Upper lobe of right lung (tissue), 1 donor: Measurements from ENCODE around the gene PPM1H. TPM values are rescaled to one million over a fixed set of nuclear protein-coding genes. Genes with fewer than 3 reads are reported as not detected.

ENCODE experiments used
- ATAC-seq: fragments of 200-7000 bp; cut with Tn5 transposase; one replicate; pipeline ENCODE4 v1.9.1; 2020; ENCODE audit warnings: mild to moderate bottlenecking, moderate library complexity
- DNase-seq: peaks from one replicate; pipeline ENCODE4 v3.0.0-alpha.2; 2020
- H3K27ac ChIP-seq: fragments of 200-600 bp; one replicate; pipeline ENCODE4 v1.8.0; 2022
- H3K27me3 ChIP-seq: fragments of 200-600 bp; one replicate; pipeline ENCODE4 v1.8.0; 2022; ENCODE audit warnings: mild to moderate bottlenecking
- H3K36me3 ChIP-seq: fragments of 200-600 bp; one replicate; pipeline ENCODE4 v1.8.0; 2022
- H3K4me1 ChIP-seq: fragments of 200-600 bp; one replicate; pipeline ENCODE4 v1.8.0; 2022
- H3K4me3 ChIP-seq: fragments of 200-600 bp; one replicate; pipeline ENCODE4 v1.8.0; 2022; ENCODE audit warnings: mild to moderate bottlenecking
- H3K9me3 ChIP-seq: fragments of 200-600 bp; one replicate; pipeline ENCODE4 v1.8.0; 2022
- intact Hi-C: fragments of 100-400 bp; cut with DNase I; formaldehyde crosslinking; loops from one replicate; pipeline ENCODE4 v1.11.0; 2022
- total RNA-seq: library from RNA; stranded (reverse); fragmentation: NEBNext Ultra II Directional; extraction: Animal tissue kit (Norgen Biotek cat#: 25700); gene quantifications from one replicate; pipeline ENCODE4 v1.2.1, GENCODE V29; 2021
- TF ChIP-seq, protein P1 (sequence below): fragments of 200-600 bp; IDR thresholded peaks from one replicate; pipeline ENCODE4 v1.8.0; 2022; ENCODE audit warnings: antibody characterized with exemption
- donor health status: DM: no; HTN: yes; CAD: no; lungs with severe emphysema.

The PPM1H gene
- total RNA-seq, 1 donor from 2014 or later = 8.0 TPM

DNA sequence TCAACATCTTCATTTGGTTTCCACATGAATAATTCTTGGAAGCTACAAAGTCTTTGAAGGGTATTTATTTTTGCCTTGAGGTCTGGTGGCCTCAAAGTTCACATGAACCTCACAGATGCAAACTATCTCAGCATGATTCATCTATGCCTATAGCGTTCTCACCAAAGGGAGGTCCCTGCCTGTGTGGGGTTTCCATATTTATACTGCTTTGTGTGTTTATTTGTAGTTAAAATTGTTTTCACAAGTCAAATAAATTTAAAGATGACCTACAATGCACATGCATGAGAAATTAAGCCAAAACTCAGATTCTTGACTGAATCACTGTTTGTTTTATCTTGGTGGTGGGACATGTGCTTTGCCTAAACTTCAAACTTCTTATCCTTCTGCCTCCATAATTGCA lies 176.7 kb downstream of the PPM1H start:
- ATAC-seq = no peak
- Histone ChIP-seq H3K4me3 (no peak overlapping the region), H3K27me3 (no peaks in the 10 kb centered on the region), H3K4me1 (peaks cover 12% of the 10 kb centered on the region), H3K9me3 (no peaks in the 10 kb centered on the region), H3K27ac (no peak overlapping the region), H3K36me3 (no peaks in the 10 kb centered on the region)
- intact Hi-C loops = no loop called here
- TF ChIP-seq, protein P1, sequence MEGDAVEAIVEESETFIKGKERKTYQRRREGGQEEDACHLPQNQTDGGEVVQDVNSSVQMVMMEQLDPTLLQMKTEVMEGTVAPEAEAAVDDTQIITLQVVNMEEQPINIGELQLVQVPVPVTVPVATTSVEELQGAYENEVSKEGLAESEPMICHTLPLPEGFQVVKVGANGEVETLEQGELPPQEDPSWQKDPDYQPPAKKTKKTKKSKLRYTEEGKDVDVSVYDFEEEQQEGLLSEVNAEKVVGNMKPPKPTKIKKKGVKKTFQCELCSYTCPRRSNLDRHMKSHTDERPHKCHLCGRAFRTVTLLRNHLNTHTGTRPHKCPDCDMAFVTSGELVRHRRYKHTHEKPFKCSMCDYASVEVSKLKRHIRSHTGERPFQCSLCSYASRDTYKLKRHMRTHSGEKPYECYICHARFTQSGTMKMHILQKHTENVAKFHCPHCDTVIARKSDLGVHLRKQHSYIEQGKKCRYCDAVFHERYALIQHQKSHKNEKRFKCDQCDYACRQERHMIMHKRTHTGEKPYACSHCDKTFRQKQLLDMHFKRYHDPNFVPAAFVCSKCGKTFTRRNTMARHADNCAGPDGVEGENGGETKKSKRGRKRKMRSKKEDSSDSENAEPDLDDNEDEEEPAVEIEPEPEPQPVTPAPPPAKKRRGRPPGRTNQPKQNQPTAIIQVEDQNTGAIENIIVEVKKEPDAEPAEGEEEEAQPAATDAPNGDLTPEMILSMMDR = no peak
- DNase-seq = no peak

DNA sequence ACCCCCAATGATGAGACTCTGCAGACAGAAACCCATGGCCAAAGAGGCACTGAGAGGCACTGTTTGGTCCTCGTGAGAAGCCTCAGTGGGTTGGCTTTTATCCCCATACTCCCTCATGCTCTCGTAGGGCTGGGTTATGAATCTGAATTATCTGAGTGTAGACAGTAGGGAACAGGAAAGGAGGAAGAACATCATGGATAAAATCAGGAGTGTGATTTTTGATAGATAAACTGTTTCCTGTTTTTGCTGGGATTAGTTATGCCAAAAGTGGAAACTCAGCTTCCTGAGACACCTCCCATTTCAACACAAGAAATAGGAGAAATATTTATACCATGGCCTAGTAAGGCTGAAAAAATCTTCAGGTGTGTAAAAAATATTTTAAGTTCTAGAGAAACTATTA lies 177.9 kb downstream of the PPM1H start:
- TF ChIP-seq, protein P1 = no peak
- intact Hi-C loops = no loop called here
- H3K9me3 ChIP-seq = no peaks in the 10 kb centered on the region
- H3K27me3 ChIP-seq = no peaks in the 10 kb centered on the region
- no peak for ATAC-seq
- no peak overlapping the region for H3K4me3 ChIP-seq
- H3K36me3 ChIP-seq = no peaks in the 10 kb centered on the region
- H3K27ac ChIP-seq = no peak overlapping the region
- H3K4me1 ChIP-seq = peaks cover 12% of the 10 kb centered on the region
- no peak for DNase-seq

DNA sequence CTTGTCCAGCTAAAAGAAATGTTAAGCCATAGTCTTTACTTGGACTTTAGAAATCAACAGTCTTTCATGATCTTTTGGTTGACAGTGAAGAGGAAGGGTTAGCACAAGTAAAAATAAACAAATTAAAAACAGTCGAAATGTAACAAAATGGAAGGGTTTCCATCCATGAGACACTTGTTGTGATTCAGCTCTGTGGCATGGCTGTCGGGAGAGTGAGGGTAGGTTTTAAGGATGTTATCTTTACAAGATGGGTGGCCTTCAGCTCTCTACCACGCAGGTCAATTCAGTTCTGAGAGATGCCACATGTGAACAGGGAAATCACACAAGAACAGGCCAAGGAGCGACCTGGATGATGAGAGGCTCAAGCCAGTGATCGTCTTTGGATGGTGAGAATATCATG lies 180.2 kb downstream of the PPM1H start:
- intact Hi-C loops = no loop called here
- ATAC-seq (no peak), DNase-seq (no peak)

GRCh38 chr12:62751810-62752155 lies 183.2 kb downstream of the PPM1H start:
- Histone ChIP-seq H3K4me3 (no peak overlapping the region), H3K27ac (no peak overlapping the region), H3K4me1 (no peaks in the 10 kb centered on the region), H3K36me3 (no peaks in the 10 kb centered on the region), H3K27me3 (no peaks in the 10 kb centered on the region), H3K9me3 (no peaks in the 10 kb centered on the region)
- no peak for DNase-seq
- intact Hi-C loops = no loop called here
- TF ChIP-seq, protein P1 = no peak
- ATAC-seq = no peak

More for the DNA sequence above, 180.2 kb downstream of the PPM1H start:
- TF ChIP-seq, protein P1 = no peak
- Histone ChIP-seq H3K27ac (no peak overlapping the region), H3K4me3 (no peak overlapping the region), H3K4me1 (peaks cover 8% of the 10 kb centered on the region), H3K36me3 (no peaks in the 10 kb centered on the region), H3K9me3 (no peaks in the 10 kb centered on the region), H3K27me3 (no peaks in the 10 kb centered on the region)

DNA sequence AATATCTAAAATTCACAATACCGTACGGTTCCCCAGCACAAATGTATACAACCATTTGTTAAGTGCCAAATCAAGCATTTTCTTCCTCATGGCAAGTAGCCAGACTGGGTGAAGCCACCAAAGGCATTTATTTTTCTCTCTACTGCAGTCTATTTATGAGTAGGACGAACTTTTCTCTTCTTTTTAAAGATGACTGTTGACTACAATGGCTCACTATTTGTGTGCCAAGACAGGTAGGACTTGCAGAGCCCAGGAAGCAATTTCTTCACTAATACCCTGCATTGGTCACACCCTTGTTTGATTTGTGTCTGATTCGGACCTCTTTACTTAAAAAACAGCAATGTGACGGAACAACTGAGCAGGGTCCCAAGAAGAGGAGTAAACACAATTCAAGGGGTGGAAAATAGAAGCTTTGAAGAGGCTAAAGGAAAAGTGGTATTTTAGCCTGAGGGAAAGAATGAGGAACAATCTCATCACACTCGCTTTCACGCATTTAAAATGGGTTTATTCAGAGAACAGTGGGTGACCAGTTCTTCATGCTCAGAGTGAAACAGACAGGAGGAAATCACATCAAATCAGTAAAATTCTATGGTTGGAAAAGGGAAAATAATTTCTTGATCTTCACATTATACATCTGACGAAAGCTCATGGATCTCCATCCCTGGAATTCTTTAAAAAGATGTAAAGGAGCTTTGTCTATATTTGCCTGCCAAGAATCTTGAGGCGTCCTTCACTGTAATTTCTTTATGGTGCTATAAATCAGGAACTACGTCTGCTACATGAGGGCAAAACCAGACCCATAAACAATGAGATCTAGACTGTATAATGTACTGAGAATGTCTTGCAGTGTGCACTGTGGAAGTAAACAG lies 183.8 kb downstream of the PPM1H start:
- no peak for ATAC-seq
- intact Hi-C loops = no loop called here
- TF ChIP-seq, protein P1 = no peak
- no peak for DNase-seq
- H3K27me3 ChIP-seq = no peaks in the 10 kb centered on the region
- H3K4me3 ChIP-seq = no peak overlapping the region
- H3K27ac ChIP-seq = no peak overlapping the region
- no peaks in the 10 kb centered on the region for H3K4me1 ChIP-seq
- no peaks in the 10 kb centered on the region for H3K36me3 ChIP-seq
- no peaks in the 10 kb centered on the region for H3K9me3 ChIP-seq
